Fibroblast of the conjunctiva (primary cell): ENCODE measurements around the gene SVIL.
"Not testable (repeated sequence)": the region's sequence is repeated elsewhere in the genome, so short reads cannot be mapped to it uniquely, and the experiment has no call there.

ENCODE experiments used
- DNase-seq: peaks from one replicate; pipeline ENCODE4 v3.0.0-alpha.2; 2010; ENCODE audit warnings: low read depth

Gene SVIL

DNA sequence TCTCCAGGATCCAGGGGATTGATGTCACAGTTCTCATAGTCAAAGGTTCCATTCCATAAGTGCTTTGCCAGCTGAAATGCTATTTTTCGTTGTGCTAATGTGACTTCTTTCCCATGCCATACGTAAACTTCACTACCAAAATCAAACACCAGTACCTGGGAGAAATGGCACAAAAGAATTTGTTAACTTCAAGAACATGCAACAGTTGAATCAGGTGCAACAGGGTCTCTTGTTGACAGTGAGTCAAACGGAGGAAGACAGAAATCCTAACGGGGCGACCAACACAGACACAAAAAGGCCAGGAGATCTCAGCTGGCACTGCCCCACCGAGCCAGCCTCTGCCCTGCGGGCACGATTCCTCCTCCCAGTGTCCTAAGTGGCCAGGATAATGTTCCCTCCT lies 150.1 kb downstream of the SVIL start:
- not testable (repeated sequence) for DNase-seq

- DNase-seq, result no peak
These were observed 152.0 kb downstream of the SVIL start for GRCh38 chr10:29482591-29483431.

DNA sequence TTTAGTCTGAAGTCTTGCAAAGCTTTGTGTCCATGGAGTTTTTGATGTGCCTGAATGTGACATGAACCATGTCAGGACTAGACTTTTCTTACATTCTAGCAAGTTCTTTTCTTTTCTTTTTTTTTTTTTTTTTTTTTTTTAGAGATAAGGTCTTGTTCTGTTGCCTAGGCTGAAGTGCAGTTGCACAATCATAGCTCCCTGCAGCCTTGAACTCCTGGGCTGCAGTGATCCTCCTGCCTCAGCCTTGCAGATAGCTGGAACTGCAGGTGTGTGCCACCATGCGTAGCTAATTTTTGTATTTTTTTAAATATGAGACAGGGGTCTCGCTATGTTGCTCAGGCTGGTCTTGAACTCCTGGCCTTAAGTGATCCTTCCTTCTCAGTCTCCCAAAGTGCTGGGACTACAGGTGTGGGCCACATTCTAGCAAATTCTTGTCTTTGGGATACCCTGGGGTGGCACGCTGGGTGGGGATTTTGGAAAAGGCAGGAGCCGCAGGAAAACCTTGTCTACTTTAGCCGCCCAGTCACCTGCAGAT lies 152.8 kb downstream of the SVIL start:
- no peak for DNase-seq

DNA sequence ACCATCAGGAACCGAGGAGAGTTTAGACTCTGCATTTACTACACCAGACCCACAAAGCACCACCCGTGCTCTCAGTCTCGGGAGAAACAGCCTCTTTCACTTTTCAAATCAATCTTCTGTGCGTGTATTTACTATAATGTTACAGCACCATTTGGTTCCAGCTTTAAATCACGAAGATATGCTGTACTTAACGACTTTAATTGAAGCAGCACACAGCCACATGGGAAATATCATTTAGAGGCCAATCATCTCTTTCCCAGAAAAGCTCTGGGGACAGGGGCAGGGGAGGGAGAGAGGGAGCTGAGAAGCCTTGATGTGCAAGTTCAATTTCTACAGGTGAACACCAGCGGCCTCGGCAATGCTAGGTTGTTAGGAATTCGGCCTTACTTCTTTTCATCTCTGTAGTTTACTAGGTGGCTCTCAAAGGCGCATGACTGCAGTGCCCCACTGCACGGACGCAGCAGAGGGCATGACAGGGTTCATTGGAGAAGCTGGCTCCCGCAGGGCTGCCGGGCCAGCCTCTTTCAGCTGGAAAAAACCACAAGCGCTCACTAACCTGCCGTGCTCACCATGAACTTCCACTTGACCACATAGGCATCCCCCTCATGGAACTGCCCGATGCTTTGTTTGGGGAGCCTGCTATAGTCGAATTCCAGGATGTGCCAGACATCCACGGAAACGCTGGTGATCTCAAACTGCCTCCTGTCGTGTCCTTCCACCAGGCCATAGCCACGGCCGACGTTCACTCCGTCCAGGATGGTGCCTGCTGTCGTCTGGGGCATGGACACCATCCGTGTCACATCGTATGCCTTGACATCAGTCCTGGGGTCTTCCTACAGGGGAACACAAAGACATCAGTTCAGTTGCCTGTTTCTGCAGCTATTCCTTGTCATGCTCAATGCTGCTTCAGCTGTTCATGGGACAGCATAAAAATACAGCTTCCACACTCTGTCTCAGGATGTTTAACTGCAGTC lies 154.5 kb downstream of the SVIL start:
- DNase-seq, result no peak

DNA sequence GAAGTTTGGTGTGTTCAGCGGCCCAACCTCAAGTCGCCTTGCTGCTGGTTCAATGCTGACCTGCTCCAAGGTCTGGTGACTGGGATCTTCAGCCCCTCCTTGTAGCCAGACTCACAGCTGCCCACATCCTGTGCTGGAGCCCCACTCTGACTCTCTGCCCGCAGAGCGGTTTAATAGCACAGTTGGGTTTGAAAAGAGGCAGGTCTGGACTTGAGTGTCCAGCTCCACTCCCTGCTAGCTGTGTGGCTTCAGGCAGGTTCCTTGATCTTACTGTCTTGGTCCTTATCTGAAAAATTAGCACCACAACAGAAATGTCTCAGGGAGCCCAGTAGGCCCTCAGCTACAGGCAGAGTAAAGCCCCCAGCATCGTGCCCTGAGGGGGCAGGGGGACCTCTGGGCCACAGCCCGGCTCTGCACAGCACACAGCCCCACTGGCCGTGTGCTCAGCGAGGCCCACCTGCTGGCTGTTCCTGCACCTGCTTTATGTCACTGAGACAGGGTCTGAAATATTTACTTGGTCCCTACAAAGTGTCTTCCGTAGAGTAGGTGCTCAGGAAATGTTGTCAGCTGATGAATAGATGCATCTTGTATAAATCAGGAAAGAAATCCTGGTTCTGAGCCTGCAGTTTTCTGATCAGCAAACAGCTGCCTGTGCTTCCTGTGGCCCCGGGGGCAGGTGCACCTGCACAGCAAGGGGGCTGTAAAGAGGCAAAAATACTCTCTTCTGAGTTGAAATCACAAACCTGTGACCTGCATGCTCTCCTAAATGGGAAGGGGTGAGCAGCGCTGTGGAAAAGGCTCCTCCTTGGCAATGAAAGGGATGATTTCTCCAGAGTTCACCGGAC lies 155.5 kb downstream of the SVIL start:
- no peak for DNase-seq

DNA sequence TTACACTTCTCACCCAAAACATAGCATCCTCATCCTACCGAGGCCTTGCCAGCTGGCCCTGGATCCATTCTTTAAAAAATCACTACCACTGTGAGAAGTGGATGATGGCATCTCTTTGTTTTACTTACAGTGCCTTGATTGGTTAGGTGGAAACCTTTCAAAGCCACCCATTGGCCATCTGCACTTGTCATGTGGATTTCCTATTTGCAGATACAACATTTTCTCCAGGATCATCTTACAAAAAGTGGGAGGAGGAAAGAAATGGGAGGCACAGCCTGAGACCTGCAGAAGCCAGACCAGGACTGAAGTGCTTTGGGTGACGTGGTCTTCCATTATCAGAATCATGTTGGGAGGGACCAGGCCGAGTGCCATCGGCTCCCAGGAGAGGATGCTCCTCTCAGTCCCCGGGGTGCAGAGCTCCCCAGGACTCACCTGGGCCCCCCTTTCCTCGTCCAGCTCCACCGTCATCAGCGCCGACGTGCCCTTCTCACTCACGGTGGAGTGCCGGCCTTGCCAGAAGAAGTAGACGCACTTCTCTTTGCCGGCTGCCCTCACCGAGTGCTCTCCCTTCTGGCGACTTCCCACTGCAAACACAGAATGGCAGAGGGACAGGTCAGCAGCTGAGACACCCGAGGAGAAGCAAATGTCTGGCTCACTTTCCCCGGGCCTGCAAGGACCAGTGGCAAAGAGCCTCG lies 161.2 kb downstream of the SVIL start:
- no peak for DNase-seq

GRCh38 chr10:29473087-29473356 lies 161.7 kb downstream of the SVIL start:
- no peak for DNase-seq

GRCh38 chr10:29472301-29473086 lies 162.3 kb downstream of the SVIL start:
- DNase-seq, result no peak

- DNase-seq, result peak; percentile 26
These were observed 163.3 kb downstream of the SVIL start for GRCh38 chr10:29471544-29471859.

- DNase-seq, result no peak
These were observed 163.8 kb downstream of the SVIL start for GRCh38 chr10:29470843-29471543.

DNA sequence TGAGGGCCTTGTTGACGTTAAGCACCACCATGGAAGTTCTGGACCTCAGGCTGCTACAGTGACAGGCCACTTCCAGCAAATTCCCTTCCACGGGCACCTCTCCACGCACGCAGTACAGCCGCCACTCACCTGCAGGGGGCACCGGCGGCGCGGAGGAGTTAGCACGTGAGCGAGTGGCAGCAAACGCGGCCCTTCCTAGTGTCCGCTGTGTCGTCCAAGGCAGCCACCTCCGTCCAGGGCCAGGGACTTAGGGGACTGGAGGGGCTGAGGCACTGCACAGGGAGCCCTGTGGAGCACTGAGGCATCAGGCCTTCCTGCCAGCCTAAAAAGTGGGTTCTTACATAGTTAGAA lies 164.4 kb downstream of the SVIL start:
- no peak for DNase-seq

DNA sequence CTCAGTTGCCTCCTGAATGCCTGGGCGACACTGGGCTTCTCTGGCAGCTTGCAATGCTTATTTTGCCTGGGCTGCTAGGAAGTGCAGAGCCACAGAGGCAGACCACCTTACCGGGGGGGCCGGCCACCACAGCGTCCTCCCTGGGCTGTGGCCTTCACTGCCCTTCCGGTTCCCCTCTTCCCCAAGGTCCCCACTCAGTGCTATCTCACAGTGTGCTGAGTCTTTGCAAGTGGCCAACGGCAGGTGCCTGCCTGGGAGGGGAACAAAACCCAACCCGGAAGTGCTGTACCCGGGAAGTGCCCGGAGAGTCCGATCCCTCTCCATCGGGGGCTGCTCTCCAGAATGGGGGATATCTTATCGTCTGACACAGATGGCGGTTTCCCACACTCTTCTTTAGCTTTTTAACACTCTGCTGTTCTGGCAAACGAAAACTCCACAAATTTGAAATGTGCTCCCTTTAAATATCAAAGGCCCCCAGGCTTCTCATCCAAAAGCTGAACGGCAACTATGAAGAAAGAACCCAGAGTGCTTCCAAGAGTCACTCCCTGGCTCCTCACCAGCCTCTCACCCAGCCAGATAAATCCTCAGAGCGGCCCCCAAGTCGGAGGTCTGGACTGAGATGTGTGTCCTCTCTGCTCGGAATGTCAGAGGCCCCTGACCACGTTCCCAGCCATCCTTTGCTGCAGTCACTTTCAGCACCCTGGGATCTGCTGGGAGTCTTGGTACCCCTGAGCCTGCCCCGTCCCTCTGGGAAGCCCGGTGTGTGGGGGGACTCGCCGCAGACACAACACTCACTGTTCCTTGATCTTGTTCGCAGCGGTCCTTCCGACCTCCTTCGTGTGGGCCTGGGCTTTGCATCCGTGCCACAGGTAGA lies 165.1 kb downstream of the SVIL start:
- no peak for DNase-seq

DNA sequence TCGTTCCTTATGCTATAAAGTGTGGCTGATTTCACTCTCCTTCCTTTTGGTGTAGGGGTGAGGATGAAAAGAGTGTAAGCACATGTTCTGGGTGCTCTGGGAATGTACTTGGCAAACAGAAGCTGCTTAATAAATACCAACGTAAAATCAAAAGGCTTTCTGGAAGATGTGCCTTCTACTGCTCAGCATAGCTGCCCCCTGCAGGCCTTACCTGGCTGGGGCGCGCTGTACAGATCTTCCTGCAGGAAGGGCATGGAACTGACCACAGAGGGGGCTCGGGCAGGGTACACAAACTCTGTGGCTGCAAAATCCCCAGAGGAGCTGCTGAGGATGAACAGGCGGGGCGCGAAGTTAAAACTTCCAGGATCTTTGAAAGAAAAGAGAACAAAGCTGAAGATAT lies 169.4 kb downstream of the SVIL start:
- no peak for DNase-seq

GRCh38 chr10:29464671-29465171 lies 170.1 kb downstream of the SVIL start:
- DNase-seq, result not testable (repeated sequence)

DNA sequence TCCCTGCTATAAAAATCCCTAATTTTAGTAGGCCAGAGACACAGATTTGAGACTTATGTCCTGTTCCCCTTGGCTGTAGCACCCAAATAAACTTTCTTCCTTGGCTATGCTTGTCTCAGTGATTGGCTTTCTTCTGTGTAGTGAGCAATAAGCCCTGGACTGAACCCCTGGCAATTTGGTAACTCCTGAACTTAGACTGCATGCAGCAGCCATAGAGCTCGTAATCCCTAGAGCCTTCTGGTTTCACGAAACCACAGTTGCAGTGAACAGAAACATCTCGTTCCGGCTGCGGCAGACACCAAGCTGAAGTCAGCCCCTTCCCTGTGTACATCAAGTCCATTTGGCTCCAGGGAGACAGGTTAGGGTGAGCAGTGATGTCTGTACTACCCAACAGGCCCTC lies 173.7 kb downstream of the SVIL start:
- DNase-seq, result no peak

GRCh38 chr10:29458190-29458589 lies 176.6 kb downstream of the SVIL start:
- DNase-seq, result not testable (repeated sequence)

DNA sequence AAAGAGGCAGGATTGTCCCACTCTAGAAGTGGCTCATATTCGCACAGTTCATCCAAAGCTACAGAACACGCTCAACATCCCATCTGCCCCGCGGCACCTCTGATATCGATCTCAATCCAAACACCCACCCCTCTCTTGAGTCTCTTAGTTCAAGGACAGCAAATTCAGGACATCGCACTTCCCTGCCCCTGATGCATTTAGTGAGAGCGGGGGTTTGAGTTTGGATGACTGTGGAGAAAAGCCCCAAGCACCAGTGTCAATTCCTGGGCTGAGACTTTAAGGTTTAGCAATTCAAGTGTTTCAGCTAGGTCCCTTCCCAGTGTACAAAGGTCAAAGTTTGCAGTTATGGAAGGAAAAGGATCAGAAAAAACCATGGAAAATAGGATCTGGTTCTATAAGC lies 179.7 kb downstream of the SVIL start:
- DNase-seq, result no peak

GRCh38 chr10:29454250-29454649 lies 180.5 kb downstream of the SVIL start:
- no peak for DNase-seq

- no peak for DNase-seq
These were observed 182.2 kb downstream of the SVIL start for GRCh38 chr10:29452546-29452945.
